Amniotic epithelial cell (primary cell): ENCODE measurements around the gene CLCN2.
"Not testable (repeated sequence)": the region's sequence is repeated elsewhere in the genome, so short reads cannot be mapped to it uniquely, and the experiment has no call there.

Experiments
- DNase-seq: peaks from one replicate; pipeline ENCODE4 v3.0.0-alpha.2; 2010; ENCODE audit warnings: low read depth

Gene CLCN2

DNA sequence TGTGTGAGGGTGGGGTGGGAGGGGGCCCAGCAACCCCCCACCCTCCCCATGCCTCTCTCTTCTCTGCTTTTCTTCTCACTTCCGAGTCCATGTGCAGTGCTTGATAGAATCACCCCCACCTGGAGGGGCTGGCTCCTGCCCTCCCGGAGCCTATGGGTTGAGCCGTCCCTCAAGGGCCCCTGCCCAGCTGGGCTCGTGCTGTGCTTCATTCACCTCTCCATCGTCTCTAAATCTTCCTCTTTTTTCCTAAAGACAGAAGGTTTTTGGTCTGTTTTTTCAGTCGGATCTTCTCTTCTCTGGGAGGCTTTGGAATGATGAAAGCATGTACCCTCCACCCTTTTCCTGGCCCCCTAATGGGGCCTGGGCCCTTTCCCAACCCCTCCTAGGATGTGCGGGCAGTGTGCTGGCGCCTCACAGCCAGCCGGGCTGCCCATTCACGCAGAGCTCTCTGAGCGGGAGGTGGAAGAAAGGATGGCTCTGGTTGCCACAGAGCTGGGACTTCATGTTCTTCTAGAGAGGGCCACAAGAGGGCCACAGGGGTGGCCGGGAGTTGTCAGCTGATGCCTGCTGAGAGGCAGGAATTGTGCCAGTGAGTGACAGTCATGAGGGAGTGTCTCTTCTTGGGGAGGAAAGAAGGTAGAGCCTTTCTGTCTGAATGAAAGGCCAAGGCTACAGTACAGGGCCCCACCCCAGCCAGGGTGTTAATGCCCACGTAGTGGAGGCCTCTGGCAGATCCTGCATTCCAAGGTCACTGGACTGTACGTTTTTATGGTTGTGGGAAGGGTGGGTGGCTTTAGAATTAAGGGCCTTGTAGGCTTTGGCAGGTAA is 15.9 kb downstream of the CLCN2 start:
- DNase-seq, result peak; percentile 49

DNA sequence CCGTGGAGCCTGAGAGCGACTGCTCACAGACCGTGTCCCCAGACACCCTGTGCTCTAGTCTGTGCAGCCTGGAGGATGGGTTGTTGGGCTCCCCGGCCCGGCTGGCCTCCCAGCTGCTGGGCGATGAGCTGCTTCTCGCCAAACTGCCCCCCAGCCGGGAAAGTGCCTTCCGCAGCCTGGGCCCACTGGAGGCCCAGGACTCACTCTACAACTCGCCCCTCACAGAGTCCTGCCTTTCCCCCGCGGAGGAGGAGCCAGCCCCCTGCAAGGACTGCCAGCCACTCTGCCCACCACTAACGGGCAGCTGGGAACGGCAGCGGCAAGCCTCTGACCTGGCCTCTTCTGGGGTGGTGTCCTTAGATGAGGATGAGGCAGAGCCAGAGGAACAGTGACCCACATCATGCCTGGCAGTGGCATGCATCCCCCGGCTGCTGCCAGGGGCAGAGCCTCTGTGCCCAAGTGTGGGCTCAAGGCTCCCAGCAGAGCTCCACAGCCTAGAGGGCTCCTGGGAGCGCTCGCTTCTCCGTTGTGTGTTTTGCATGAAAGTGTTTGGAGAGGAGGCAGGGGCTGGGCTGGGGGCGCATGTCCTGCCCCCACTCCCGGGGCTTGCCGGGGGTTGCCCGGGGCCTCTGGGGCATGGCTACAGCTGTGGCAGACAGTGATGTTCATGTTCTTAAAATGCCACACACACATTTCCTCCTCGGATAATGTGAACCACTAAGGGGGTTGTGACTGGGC is 16.7 kb downstream of the CLCN2 start:
- DNase-seq, result no peak

DNA sequence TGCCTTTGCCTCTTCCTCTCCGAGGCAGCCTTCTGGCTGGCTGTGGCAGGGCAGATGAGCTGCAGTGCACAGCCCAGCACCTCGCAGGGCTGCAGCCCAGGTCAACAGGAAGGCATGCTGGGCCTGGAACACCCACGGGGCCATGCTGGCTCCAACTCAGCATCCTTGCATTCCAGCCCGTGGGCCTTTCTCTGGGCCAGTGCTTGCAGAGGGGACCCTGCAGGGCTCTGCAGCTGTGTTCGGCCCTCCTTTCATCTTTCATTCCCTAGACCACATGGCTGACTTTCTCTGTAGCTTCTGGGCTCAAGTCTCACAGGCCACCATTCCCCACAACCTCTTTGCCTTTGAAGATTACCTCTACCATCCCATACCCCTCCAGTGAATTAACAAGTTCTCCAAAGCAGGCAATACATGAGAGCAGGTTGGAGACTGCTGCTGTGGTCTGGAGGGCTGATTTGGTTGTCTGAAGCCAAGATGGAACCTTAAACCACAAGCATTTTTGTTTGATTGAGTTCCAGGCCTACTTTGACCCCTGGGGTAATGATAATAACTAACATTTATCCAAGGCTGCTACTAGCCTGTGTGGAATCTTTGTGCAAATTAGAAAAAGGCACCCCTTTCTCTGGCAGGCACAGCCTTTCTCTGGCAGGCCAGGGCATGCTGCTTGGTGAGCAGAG is 18.1 kb downstream of the CLCN2 start:
- no peak for DNase-seq

DNA sequence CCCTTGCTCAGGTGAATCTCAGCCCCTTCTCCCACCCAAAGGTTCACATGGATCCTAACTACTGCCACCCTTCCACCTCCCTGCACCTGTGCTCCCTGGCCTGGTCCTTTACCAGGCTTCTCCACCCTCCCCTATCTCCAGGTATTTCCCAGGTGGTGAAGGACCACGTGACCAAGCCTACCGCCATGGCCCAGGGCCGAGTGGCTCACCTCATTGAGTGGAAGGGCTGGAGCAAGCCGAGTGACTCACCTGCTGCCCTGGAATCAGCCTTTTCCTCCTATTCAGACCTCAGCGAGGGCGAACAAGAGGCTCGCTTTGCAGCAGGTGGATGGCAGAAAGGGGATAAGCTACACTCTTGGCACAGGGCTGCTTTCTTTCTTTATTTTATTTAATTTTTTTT is 19.5 kb downstream of the CLCN2 start:
- no peak for DNase-seq

DNA sequence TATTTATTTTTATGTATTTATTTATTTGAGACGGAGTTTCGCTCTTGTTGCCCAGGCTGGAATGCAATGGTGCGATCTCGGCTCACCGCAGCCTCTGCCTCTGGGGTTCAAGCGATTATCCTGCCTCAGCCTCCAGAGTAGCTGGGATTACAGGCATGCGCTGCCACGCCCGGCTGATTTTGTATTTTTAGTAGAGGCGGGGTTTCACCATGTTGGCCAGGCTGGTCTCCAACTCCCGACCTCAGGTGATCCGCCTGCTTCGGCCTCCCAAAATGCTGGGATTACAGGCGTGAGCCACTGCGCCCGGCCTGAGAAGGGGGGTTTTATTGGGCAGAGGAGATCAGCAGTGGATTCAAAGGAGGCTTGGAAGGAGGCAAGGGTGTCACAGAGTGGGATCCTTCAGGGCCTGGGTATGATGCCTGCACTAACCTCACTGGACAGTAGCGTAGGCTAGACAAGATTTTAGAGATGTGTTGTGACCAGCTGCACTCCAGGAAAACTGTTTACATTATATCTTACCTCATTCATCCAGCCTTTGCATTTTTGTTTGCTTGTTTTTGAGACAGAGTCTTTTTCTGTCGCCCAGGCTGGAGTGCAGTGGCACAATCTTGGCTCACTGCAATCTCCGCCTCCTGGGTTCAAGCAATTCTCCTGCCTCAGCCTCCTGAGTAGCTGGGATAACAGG is 21.8 kb downstream of the CLCN2 start:
- not testable (repeated sequence) for DNase-seq

DNA sequence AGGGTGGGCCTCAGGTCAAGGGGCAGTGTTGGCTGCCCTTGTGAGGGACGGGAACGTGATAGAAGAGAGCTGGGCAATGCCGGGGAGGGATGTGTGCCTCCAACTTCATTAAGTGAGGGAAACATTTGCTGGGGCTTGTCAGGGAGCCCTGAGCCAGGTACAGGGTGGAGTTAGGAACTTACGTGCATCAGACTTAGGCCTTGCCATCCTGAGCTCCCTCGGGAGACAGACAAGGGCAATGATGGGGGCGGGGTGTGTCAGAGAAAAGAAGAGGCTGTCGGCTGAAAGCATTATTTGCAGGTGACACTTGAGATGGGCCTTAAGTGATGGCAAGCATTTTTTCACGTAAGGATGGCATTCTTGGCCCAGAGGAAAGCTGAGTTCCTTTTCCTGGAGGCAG is 22.4 kb downstream of the CLCN2 start:
- DNase-seq, result no peak

DNA sequence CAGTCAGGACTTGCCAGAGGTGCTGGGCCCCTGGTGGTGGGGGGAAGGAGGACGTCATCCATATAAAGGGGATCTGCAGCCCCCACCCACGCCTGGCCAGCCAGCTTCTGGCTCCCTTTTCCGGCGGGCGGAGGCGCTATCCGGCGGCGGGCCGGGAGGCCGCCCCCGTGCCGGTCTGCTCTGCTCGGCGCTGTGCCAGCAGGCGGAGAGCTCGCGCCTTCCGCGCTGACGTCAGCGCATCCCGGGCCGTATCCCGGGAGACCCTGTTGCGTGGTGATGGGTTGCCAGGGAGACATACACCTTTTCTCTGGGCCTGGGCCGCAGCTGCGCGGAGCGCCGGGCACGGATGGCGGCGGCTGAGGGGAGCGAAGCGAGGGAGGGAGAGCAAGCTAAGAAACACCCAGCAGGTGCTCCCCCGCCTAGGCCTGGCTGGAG is 22.9 kb downstream of the CLCN2 start:
- peak; percentile 86 for DNase-seq

DNA sequence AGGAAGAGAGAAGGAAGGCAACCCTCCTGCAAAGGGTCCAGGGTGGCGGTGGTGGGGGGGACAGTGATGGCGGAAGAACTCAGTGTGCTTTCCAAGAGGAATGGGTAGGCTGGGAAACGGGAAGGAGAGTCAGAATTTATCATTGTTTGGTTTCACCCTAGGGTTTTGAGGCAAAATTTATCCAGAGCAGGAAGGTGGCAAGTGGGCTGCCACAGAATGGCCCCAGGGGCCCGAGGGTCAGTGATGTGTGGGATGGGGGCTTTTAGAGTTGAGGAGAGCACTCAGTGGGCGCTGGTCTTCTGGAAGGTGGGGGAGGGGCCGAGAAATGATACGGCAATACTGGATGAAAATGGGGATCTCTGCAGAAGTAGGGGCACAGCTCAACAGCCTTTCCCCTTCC is 23.4 kb downstream of the CLCN2 start:
- no peak for DNase-seq

DNA sequence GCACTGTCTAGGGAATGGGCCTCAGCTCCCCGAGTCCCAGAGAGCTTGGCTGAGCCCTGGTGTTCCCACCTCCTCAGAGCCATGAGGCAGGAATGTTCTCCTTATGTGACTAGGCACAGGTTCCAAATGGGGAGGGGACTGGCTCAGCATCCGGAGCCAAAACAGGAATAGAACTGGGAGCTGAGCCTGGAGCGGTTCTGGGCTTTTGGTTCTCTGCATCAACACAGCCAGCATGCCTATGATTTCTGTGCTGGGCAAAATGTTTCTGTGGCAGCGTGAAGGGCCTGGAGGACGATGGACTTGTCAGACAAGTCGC is 24.0 kb downstream of the CLCN2 start, which contains the start of gene FAM131A:
FAM131A (plus strand) TSS at position 202 of the 316 bp plus-strand sequence; CDS start at position 233, 31 bp downstream.
- DNase-seq, result no peak

DNA sequence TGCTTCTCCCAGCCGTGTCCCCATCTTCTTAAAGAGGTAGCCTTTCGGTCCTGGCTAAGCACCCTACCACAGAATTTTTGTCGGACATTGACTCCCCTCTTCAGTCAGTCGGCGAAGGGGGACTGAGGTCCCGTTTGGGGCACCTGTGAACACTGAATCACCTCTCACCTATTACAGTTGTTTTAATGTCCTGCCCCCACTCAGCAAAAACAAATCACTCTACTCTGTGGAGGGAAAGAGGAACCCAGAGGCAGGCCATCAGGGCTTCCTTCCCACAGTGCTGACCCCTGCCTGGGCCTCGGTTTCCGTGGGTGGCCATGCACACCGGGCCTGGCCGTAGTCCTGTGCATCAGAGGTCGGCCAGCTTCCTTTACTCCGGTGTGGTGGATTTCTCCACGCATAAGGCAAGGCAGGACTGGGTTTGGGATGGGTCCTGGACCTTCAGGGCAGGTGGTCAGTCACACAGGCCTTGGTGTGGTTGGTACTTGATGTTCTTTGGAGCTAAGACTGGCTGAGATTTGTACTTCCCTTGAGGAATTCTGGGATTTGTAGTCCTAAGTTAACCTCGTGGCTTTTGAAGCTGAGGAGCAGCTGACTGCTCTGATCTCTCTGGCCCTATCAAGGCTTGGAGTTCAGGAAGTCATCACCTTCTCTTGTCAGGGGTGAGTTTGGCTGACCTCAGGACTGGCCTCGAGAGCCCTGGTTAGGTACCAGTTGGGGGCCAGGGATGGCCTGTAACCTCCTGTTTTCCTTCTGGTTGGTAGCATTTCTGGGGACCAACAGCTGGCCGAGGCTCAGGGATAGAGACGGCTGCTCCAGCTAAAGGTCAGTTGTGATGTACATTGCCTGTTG is 24.6 kb downstream of the CLCN2 start:
- DNase-seq, result peak; percentile 81

DNA sequence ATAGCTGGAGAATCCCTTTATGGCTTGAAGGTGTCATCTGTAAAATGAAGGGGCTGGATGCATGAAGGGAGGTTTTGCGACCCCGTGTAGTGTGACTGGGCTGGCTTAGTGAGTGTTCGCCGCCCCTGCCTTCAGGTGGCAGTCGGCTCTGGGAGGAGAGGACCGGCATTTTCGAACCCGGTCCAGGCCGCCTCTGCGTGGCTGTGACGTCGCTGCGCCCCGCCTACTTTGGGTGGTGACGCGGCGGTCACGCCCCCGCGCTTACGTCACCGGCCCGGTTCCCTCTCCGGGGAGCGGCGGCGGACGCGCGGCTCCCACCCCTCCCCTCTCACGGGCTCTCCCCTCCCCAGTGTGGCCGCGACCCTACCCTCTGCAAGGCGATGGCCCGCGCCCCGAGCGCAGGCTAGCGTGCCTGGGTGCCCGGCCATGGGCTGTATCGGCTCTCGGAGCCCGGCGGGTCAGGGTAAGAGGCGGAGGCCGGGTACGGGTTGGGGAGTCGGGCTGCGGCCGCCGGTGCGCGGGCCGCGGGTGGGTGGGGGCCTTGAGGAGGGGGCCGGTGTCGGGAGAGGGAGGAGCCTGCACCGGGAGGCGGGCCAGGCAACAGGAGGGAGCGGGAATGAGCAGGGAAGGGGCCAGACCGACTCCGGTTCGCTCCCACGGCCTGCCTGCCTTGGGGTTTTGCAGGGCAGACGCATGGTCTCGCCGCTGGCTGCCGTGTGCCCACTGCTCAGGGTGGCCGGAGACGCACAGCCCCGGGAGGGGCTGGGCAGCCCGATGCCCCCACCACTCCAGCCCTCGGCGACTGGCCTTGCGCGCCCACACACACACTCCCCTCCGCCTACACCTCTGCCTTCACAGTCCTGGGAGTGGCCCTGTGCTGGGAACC is 25.5 kb downstream of the CLCN2 start:
- peak; percentile 60 for DNase-seq

DNA sequence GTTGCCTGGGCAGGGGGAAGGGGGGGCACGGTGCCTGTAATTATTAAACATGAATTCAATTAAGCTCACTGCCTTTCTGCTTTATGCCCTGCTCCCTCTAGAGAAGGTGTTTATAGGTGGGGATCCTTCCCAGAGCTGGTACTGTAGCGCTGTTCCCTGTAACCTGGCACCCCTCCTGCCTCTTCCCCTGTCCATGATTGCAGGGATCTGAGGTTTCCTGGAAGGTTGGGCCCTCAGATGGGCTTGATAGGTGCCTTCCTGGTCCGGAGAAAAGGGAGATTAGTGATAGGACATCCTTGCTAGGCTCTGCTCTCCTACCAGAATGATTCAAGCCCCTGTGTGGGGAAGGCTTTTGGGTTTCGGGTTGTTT is 26.1 kb downstream of the CLCN2 start:
- peak; percentile 22 for DNase-seq

DNA sequence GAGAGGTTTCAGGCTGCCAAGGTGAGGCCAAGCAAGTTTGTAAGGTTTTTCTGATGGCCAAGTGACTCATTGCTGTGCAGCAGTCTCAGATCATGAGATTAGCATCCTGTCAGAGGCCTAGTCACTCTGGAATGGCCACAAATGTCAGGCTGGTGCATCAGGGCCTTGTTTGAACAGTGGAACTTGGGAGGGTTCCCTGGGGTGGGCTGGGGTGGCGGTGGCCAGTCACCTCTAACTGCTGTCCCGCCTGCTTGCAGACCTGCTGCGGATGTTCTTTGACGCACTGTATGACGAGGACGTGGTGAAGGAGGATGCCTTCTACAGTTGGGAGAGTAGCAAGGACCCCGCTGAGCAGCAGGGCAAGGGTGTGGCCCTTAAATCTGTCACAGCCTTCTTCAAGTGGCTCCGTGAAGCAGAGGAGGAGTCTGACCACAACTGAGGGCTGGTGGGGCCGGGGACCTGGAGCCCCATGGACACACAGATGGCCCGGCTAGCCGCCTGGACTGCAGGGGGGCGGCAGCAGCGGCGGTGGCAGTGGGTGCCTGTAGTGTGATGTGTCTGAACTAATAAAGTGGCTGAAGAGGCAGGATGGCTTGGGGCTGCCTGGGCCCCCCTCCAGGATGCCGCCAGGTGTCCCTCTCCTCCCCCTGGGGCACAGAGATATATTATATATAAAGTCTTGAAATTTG is 26.8 kb downstream of the CLCN2 start:
- DNase-seq, result peak; percentile 34

DNA sequence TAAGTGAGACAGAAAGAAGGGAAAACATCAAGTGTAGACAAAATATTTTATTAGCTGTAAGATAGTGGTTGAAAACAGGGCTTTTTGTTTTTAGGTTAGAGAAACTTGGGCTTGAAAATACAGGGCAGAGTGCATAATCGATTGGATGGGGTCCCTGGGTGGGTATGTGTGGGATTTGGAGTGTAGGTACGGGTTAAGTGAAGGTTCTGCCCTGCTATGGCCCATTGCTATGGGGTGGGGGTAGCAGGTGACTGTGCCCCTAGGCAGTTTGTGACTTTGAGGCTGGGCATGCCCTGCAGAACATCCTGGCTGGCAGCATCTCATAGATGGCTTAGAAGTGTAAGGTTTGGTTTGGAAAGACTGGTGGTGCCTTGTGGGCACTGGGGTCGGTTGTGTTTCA is 27.7 kb downstream of the CLCN2 start:
- no peak for DNase-seq

DNA sequence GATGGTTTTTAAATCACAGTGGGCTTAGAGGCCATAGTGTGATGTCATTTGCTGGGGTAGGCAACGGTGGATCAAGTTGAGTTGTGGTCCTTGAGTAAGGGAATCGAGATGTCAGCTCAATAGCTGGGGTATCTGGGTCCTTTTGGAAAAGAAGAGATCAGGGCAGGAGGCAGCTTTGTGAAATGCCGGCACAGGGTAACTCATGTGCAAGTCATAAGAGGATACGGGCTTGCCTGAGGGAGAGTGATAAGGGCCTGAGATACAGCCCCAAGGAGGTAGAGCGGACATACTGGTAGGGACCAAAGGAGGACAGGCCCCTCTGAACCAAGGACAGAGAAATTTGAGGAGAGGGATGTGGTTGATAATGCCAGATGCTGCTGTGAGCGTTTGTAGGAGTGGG is 28.2 kb downstream of the CLCN2 start:
- no peak for DNase-seq

DNA sequence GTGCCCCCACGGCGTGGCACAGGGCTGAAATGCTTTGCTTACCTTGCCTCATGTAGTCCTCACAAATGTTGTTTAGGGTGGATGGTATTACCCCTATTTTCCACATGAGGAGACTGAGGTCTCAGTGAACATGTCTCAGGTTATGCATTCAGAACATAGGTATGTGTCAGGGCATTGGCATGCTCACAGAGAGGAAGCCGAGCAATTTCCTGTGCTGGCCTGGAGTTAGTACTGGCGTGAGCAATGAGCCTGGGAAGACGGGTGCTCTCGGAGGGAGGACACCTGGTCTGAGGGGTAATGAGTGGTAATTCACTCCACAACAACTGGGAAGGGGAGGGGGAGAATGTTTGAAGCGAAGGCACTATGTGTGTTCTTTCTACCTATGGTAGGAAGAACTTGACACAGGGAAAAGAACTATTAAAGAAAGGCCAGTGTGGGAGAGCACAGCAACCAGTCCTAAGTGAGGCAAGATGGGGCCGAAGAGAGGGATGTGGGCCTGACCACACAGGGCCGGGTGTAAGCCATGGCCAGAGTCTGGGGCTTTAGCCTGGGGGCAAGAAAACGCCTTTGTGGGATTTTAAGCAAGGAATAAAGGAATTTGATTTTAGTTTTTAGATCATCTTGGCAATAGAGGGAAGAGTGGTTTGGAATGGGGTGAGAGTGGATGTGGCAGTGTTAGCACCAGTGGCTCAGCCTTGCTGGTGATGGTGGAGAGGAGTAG is 28.9 kb downstream of the CLCN2 start:
- DNase-seq, result peak; percentile 91

DNA sequence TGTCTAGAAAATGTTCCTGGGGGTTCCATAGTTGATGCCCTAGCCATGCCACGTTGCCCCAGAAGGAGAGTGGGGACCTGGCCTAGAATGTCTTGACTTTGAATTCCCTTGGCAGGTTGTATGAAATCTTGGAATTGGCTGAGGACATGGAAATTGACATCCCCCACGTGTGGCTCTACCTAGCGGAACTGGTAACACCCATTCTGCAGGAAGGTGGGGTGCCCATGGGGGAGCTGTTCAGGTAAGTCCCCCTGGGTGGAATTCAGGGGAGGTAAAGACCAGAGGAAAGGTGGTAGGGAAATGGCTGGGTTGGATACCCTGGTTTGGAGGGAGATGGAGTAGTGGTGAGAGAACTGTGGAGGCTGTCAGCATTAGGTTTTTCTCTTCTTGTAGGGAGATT is 32.9 kb downstream of the CLCN2 start:
- no peak for DNase-seq

DNA sequence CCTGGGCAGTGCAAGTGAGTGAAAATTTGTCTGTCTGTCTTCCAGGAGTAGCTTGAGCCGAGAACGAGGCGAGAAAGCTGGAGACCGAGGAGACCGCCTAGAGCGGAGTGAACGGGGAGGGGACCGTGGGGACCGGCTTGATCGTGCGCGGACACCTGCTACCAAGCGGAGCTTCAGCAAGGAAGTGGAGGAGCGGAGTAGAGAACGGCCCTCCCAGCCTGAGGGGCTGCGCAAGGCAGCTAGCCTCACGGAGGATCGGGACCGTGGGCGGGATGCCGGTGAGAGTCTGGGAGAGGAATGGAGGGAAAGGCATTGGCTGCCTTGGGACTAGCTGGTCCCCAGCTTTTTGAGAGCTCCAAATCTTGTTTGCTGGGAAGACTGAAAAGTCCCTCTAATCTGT is 34.2 kb downstream of the CLCN2 start:
- DNase-seq, result no peak

DNA sequence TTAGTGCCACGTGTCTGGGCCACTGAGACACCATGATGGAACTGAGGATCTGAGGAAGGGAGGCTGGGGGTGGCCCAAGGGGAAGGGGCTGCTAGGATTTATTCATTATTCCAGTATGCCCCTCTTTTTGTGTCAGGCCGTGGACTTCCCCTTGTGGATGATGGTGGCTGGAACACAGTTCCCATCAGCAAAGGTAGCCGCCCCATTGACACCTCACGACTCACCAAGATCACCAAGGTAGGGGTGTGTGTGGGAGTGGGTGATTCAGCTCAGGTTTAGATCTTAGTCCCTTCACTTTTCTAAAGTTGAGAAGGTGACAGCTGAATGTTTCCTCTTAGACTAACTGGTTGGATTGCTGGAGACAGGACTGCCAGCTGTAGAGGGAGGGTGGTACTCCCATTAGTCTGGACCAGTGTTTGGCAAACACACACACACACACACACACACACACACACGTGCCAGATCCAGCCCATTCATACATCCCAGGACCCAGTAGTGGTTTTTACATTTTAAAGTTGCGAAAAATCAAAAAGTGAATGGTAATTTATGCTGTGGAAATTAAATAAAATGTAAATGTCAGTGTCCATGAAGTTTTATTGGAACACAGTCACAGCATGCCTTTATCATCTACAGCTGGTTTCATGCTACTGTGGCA is 35.6 kb downstream of the CLCN2 start:
- DNase-seq, result no peak
